HG03095 (cell line): ENCODE results near the gene GNB4.

Source experiments
- ATAC-seq: cut with Tn5 transposase; IDR thresholded peaks from one replicate; pipeline ENCODE4 v1.9.1; 2021; ENCODE audit warnings: moderate library complexity; ENCODE audit not compliant: unreplicated experiment

Gene GNB4

DNA sequence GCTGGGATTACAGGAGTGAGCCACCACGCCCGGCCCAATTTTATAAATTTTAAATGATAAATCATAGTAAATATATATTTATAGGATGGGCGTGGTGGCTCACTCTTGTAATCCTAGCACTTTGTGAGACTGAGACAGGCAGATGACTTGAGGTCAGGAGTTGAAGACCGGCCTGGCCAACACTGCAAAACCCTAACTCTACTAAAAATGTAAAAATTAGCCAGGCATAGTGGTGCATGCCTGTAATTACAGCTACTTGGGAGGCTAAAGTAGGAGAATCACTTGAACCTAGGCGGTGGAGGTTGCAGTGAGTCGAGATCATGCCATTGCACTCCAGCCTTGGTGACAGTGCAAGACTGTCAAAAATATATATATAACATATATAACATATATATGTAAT lies 77.3 kb downstream of the GNB4 start:
- no peak for ATAC-seq

DNA sequence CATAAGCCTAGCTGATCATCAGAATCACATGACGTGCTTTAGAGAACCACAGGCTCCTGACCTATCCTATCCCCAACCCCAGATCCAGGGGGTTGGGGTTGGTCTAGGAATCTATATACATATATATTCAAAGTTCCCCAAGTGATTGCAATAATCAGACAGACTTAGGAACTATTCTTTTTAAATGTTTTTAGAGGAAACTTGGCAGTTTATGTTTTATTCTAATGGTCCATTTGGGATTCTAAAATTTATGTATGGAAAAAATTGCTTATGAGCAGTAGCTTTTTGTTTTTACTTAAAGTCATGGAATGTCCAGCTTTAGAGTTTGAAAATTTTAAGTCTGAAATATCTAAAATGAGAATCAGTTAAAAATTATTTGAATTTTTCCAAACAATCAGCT lies 81.6 kb downstream of the GNB4 start:
- no peak for ATAC-seq

DNA sequence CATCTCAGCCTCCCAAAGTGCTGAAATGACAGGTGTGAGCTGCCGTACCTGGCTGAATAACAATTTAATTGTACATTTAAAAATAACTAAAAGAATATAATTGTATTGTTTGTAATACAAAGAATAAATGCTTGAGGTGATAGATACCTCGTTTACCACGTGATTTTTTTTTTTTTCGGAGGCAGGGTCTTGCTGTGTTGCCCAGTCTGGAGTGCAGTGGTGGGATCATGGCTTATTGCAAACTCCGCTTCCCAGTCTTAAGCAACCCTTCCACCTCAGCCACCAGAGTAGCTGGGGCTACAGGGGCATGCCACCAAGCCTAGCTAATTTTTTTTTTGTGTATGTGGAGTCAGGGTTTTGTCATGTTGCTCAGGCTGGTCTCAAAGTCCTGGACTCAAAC lies 87.9 kb downstream of the GNB4 start:
- no peak for ATAC-seq

DNA sequence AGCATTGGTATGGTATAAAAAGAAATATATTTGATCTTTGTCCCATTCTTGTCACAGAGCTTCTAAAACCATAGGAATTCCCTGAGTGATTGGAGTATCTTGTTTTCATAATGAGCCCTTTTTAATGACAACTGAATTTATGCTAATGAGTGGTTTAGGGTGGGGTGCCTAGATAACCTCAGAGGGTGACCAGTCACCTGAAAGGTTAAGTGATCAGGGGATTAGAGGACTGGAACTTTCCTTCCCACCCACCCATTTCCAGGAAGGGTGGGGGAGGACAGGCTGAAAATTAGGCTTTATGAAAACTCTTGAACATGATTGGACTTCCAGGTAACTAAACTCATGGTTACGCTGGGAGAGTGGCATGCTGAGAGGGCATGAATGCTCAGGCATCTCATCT lies 95.3 kb downstream of the GNB4 start:
- no peak for ATAC-seq

DNA sequence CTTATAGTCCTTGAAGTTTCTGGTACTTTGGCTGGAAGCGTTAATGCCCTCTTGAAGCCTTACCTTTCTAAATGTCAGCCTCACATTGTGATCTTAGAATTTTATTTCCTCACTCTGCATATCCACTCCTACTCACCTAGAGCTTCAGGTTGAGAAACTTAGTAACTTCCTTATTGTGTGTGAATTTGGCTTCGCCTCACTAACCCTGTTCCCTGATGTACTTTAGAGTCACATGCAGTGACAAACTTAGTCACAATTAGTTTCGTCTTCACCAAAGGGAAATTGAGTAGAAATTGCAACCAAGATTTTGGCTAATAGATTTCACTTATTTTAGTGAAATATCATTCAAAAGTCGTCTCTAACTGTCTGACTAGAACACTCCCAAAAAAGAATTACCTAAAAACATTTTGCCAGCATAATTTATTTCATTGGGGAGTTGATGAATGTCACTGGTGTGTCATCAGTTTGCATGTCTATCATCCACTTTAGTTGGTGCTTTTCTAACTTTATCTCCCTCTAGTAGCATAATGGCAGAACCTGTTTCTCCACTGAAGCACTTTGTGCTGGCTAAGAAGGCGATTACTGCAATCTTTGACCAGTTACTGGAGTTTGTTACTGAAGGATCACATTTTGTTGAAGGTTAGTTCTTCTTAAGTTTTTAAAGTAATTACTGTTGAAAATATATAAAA lies 102.8 kb downstream of the GNB4 start:
- peak; percentile 67 for ATAC-seq

DNA sequence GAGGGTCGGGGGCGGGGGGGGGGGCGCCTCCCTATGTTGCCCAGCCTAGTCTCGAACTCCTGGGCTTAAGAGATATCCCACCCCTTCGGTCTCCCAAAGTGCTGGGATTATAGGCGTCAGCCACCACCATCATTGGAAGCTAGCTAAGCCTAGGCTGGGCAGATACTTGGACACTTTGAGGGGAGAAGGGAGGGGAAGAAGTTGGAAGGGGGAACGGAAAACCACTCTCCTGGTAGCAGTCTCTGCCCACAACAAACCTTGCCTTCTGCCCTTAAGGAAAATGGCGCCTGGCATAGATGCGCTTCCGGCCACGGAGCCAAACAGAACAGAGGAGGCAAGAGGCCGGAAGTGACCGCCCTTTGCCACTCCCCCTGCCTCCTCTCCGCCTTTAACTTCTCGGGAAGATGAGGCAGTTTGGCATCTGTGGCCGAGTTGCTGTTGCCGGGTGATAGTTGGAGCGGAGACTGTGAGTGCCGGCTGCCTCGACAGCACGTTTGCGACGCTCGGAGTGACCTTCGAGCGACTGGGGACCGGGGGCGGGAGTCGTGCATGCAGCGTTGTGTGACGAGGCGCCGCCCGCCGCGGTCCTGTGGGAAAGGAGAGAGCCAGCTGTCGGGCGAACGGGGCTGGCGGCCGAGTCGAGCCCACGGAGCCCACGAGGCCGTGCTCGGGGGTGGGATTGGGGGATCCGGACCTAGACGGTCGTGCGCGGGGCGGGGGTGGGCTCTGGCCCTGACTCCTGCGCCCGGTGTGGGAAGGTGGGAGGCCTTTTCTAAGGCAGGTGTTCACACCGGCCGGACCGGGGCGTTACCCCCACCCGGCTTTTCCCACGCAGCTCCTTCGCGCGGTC lies 103.7 kb downstream of the GNB4 start, which contains the start of gene MFN1:
Gene MFN1 (plus strand): TSS at position 365 of the 850 bp plus-strand sequence. CDS start 1,143 bp downstream, outside the sequence.
- peak; percentile 92 for ATAC-seq
